K562 (cell line): ENCODE measurements around the gene TGDS. TPM values are rescaled to one million over a fixed set of nuclear protein-coding genes. Genes with fewer than 3 reads are reported as not detected.

ENCODE experiments used
- ATAC-seq: fragments of 200-7000 bp; cut with Tn5 transposase; 3 replicates; pipeline ENCODE4 v1.9.1; 2020; ENCODE audit warnings: moderate library complexity
- BruUV-seq: library from RNA; stranded (reverse); fragments of 400-500 nt; replicated peaks from 2 replicates; lab custom pipeline; 2021; lab: Mats Ljungman, UMichigan
- CTCF ChIA-PET: fragments of 300-600 bp; formaldehyde crosslinking; extraction: SDS; loops from one replicate; lab custom pipeline; 2021; ENCODE audit warnings: low intra/inter-chr PET ratio; lab: Yijun Ruan, JAX
- POLR2A ChIA-PET: fragments of 300-600, 350-650 bp; sonication (Branson Sonifier 250); formaldehyde crosslinking; extraction: SDS; loops from one replicate; lab custom pipeline; 2021; ENCODE audit warnings: antibody characterized with exemption, inconsistent platforms; lab: Yijun Ruan, JAX
- DNase-seq, 4 experiments: peaks; one replicate each; pipeline versions ENCODE4 v3.0.0 to v3.0.0-alpha.2; 2011 to 2018; ENCODE audit warnings: low spot score in 3 of 4, mixed read lengths in 3 of 4; ENCODE audit errors: extremely low read depth in 1 of 4
- FAIRE-seq: peaks from 2 replicates; lab custom pipeline; 2011; peaks lifted over from hg19 to GRCh38; lab: Jason Lieb, UNC
- H2AFZ ChIP-seq: 2 replicates; pipeline ENCODE4 v1.6.0; 2011; ENCODE audit warnings: low read depth, low read length, control low read depth, inconsistent platforms
- H3K27ac ChIP-seq: fragments of 200-600 bp; 3 replicates; pipeline ENCODE4 v1.8.0; 2011; ENCODE audit warnings: low read depth, mild to moderate bottlenecking, control low read depth, inconsistent platforms, low read length, moderate library complexity, mixed read lengths; ENCODE audit errors: extremely low read depth
- H3K27me3 ChIP-seq, 2 experiments: fragments of 300-600 bp in 1 of 2; 2 replicates in 1 of 2; 3 replicates in 1 of 2; pipeline versions ENCODE4 v1.6.0 to v1.8.0; 2011; ENCODE audit warnings: inconsistent platforms in 2 of 2, low read length in 2 of 2, mild to moderate bottlenecking in 1 of 2, mixed read lengths in 1 of 2, moderate library complexity in 1 of 2; ENCODE audit not compliant: control insufficient read depth in 2 of 2, insufficient read depth in 2 of 2
- H3K36me3 ChIP-seq: fragments of 300-600 bp; 3 replicates; pipeline ENCODE4 v1.8.0; 2011; ENCODE audit warnings: mild to moderate bottlenecking, low read length, inconsistent platforms; ENCODE audit not compliant: control insufficient read depth, insufficient read depth
- H3K4me1 ChIP-seq, 2 experiments: fragments of 200-600 bp in 1 of 2; replicated peaks in 1 of 2; 2 replicates in 1 of 2; 3 replicates in 1 of 2; pipeline versions ENCODE4 v1.5.1 to v1.8.0; 2011; ENCODE audit warnings: inconsistent platforms in 2 of 2, low read length in 2 of 2, mild to moderate bottlenecking in 1 of 2, mixed read lengths in 1 of 2, moderate library complexity in 1 of 2; ENCODE audit not compliant: control insufficient read depth in 2 of 2, insufficient read depth in 2 of 2
- H3K4me2 ChIP-seq: 2 replicates; pipeline ENCODE4 v1.6.1; 2011; ENCODE audit warnings: low read length, control low read depth, inconsistent platforms, mixed read lengths; ENCODE audit not compliant: insufficient read depth
- H3K4me3 ChIP-seq: fragments of 200-600 bp; sonication (generic), shearing (Covaris generic); 2 replicates; pipeline ENCODE4 v1.5.1; 2016; ENCODE audit warnings: control low read depth, inconsistent platforms
- H3K79me2 ChIP-seq: fragments of 200-600 bp; 3 replicates; pipeline ENCODE4 v1.8.0; 2011; ENCODE audit warnings: low read length, inconsistent platforms; ENCODE audit not compliant: control insufficient read depth, insufficient read depth
- H3K9ac ChIP-seq, 2 experiments: 2 replicates each; pipeline versions ENCODE4 v1.6.0 to v1.6.1; 2011; ENCODE audit warnings: low read depth in 2 of 2, low read length in 2 of 2, control low read depth in 1 of 2, inconsistent platforms in 1 of 2, mild to moderate bottlenecking in 1 of 2, mixed read lengths in 1 of 2; ENCODE audit not compliant: insufficient read depth in 1 of 2
- H3K9me1 ChIP-seq: one replicate; pipeline ENCODE4 v1.6.0; 2011; ENCODE audit warnings: inconsistent platforms, mild to moderate bottlenecking, low read length, moderate library complexity; ENCODE audit not compliant: control insufficient read depth, insufficient read depth
- H3K9me3 ChIP-seq: replicated peaks from 2 replicates; pipeline ENCODE4 v1.5.1; 2011; ENCODE audit warnings: low read depth, low read length, inconsistent platforms; ENCODE audit not compliant: control insufficient read depth, insufficient read depth
- H4K20me1 ChIP-seq: replicated peaks from 2 replicates; pipeline ENCODE4 v1.6.1; 2011; ENCODE audit warnings: low read length, inconsistent platforms, mixed read lengths; ENCODE audit not compliant: control insufficient read depth, insufficient read depth
- FOXK2 ChIP-seq, 2 experiments: fragments of 450-650 bp; IDR thresholded peaks in 1 of 2; conservative IDR thresholded peaks in 1 of 2; 2 replicates each; pipeline ENCODE4 v1.6.1; 2016; ENCODE audit warnings: low read depth in 2 of 2, mild to moderate bottlenecking in 1 of 2
- LCOR ChIP-seq: sonication (generic); formaldehyde crosslinking; IDR thresholded peaks from 2 replicates; pipeline ENCODE4 v1.8.0; 2022; ENCODE audit warnings: mild to moderate bottlenecking, missing genetic modification reagents
- WGBS: fragments of 100-300 bp; shearing (Covaris generic); methylation state at CpG from one replicate; pipeline ENCODE4 v1.1.6; 2016; ENCODE audit warnings: low coverage, mixed read lengths; ENCODE audit not compliant: insufficient coverage; ENCODE audit errors: missing lambda C conversion rate; 5-methylcytosine and 5-hydroxymethylcytosine counted together
- in situ Hi-C: fragments of 300-500 bp; cut with MboI; formaldehyde crosslinking; loops from 4 replicates; pipeline ENCODE4 v1.15.0; 2018; ENCODE audit warnings: inconsistent platforms, mixed read lengths
- intact Hi-C: fragments of 100-400 bp; cut with micrococcal nuclease; formaldehyde crosslinking; loops from 2 replicates; pipeline ENCODE4 v1.14.2; 2022
- polyA plus RNA-seq, 8 experiments: library from polyadenylated mRNA; depleted of rRNA in 4 of 8; stranded (reverse) in 5 of 8; unstranded in 3 of 8; fragments of >200 nt; fragmentation: Nextera tagmentation in 2 of 8; fragmentation: Illumina TruSeq in 1 of 8; extraction: Ambion mirVana in 2 of 8; extraction: Trizol in 1 of 8; gene quantifications; 2 replicates each; pipeline versions ENCODE4 v1.2.1 to v1.2.3, GENCODE V29; 2011 to 2014; ENCODE audit warnings: inconsistent platforms in 1 of 8, missing spikeins in 1 of 8
- total RNA-seq, 7 experiments: library from RNA; depleted of rRNA in 6 of 7; stranded (reverse); fragments of >200 nt in 6 of 7; fragmentation: Illumina TruSeq in 2 of 7; extraction: Trizol in 2 of 7; gene quantifications; 2 replicates each; pipeline versions ENCODE4 v1.2.1 to v1.2.3, GENCODE V29; 2011 to 2021; ENCODE audit warnings: low replicate concordance in 1 of 7
- TF ChIP-seq, protein P1 (sequence below), 2 experiments: fragments of 450-650 bp; formaldehyde crosslinking in 1 of 2; IDR thresholded peaks; 2 replicates each; pipeline versions ENCODE4 v1.4.0 to v1.6.1; 2014 to 2020; ENCODE audit warnings: mild to moderate bottlenecking in 2 of 2, borderline replicate concordance in 1 of 2, low read depth in 1 of 2

Gene TGDS
- total and polyA plus RNA-seq, 9 of the 15 experiments (the other 6 are each of a cell fraction or from before 2014, with no cell fraction given): 9.9 to 43.7 (median 21.4) TPM

GRCh38 chr13:94595001-94595949 is 677 bp downstream of the TGDS start:
- CTCF ChIA-PET: no interaction called here
- Histone ChIP-seq H3K79me2 (peaks cover 43% of the 10 kb centered on the region), H3K4me1 (peaks cover 6 to 12% of the 10 kb centered on the region in 2 experiments; a peak in 3 of 5 replicates), H3K27me3 (no peaks in the 10 kb centered on the region), H3K9ac (peak overlapping the region; percentile 89 to 95), H3K36me3 (peaks cover 37% of the 10 kb centered on the region), H3K27ac (peak overlapping the region; percentile 74), H2AFZ (peak overlapping the region; percentile 96), H3K4me3 (peak overlapping the region; percentile 66), H3K9me1 (no peaks in the 10 kb centered on the region), H4K20me1 (no peaks in the 10 kb centered on the region), H3K9me3 (no peaks in the 10 kb centered on the region), H3K4me2 (peak overlapping the region; percentile 96)
- FAIRE-seq (no peak), ATAC-seq (peak; percentile 82), DNase-seq (peak; percentile 14 to 30 (median 24))
- intact Hi-C loops (no loop called here), in situ Hi-C loops (no loop called here)
- TSS peak; percentile 65 for BruUV-seq
- 2% methylated on average over 14 of the region's 16 CpGs for WGBS
- TF ChIP-seq LCOR (CRISPR knock-in tag) (no peak), FOXK2 (conservative IDR thresholded peaks at IDR 0.05 in 1 of 2, IDR thresholded peaks at IDR 0.05 in 1 of 2; ENCODE audit: low read depth in 2 of 2) (0 out of 4 replicates have a peak, but pooled peaks of 1 of the 2 experiments have one; percentile 26)
- TF ChIP-seq, protein P1, sequence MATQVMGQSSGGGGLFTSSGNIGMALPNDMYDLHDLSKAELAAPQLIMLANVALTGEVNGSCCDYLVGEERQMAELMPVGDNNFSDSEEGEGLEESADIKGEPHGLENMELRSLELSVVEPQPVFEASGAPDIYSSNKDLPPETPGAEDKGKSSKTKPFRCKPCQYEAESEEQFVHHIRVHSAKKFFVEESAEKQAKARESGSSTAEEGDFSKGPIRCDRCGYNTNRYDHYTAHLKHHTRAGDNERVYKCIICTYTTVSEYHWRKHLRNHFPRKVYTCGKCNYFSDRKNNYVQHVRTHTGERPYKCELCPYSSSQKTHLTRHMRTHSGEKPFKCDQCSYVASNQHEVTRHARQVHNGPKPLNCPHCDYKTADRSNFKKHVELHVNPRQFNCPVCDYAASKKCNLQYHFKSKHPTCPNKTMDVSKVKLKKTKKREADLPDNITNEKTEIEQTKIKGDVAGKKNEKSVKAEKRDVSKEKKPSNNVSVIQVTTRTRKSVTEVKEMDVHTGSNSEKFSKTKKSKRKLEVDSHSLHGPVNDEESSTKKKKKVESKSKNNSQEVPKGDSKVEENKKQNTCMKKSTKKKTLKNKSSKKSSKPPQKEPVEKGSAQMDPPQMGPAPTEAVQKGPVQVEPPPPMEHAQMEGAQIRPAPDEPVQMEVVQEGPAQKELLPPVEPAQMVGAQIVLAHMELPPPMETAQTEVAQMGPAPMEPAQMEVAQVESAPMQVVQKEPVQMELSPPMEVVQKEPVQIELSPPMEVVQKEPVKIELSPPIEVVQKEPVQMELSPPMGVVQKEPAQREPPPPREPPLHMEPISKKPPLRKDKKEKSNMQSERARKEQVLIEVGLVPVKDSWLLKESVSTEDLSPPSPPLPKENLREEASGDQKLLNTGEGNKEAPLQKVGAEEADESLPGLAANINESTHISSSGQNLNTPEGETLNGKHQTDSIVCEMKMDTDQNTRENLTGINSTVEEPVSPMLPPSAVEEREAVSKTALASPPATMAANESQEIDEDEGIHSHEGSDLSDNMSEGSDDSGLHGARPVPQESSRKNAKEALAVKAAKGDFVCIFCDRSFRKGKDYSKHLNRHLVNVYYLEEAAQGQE (IDR thresholded peaks at IDR 0.05; ENCODE audit: borderline replicate concordance): peak; percentile 4; the same call in 1 of the 2 replicates
- TF ChIP-seq, protein P1 (CRISPR knock-in tag; IDR thresholded peaks at IDR 0.05; ENCODE audit: low read depth): no peak
- POLR2A ChIA-PET: interaction anchor here (0.8 to 1.0 kb wide), 3 partner anchors 8 to 25 kb away, joined by 3 to 5 read pairs (median 3); no protein-coding TSS in a partner anchor
